Thoracic aorta (tissue), 2 donors: Measurements from ENCODE around the gene SS18L1. TPM values are rescaled to one million over a fixed set of nuclear protein-coding genes. Genes with fewer than 3 reads are reported as not detected.

ENCODE experiments used
- ATAC-seq: fragments of 150-250 bp; one replicate; pipeline ENCODE4 v1.8.0; 2017; ENCODE audit warnings: low read depth; ENCODE audit not compliant: insufficient number of reproducible peaks, low FRiP score
- DNase-seq: peaks from one replicate; pipeline ENCODE4 v3.0.0-alpha.2; 2020; ENCODE audit warnings: low spot score
- H3K27ac ChIP-seq, 2 donors: fragments of 200-600 bp; sonication (generic); 1 replicate in 1 of 2; 2 replicates in 1 of 2; pipeline ENCODE4 v1.5.1; 2016; ENCODE audit warnings: mild to moderate bottlenecking in 2 of 2, moderate library complexity in 2 of 2
- H3K27me3 ChIP-seq: fragments of 200-600 bp; sonication (generic); replicated peaks from 2 replicates; pipeline ENCODE4 v1.6.0; 2016; ENCODE audit warnings: mild to moderate bottlenecking; ENCODE audit not compliant: insufficient read depth
- H3K36me3 ChIP-seq: fragments of 200-600 bp; sonication (generic); one replicate; pipeline ENCODE4 v1.5.1; 2016
- H3K4me1 ChIP-seq, 2 donors: fragments of 200-600 bp; sonication (generic); 1 replicate in 1 of 2; 2 replicates in 1 of 2; pipeline versions ENCODE4 v1.5.1 to v1.6.0; 2016; ENCODE audit warnings: low read depth in 2 of 2, mild to moderate bottlenecking in 1 of 2; ENCODE audit not compliant: control insufficient read depth in 1 of 2
- H3K4me3 ChIP-seq: fragments of 200-600 bp; sonication (generic); 2 replicates; pipeline ENCODE4 v1.5.1; 2016; ENCODE audit warnings: mild to moderate bottlenecking
- H3K9me3 ChIP-seq: fragments of 200-600 bp; sonication (generic); 2 replicates; pipeline ENCODE4 v1.5.1; 2016
- CTCF ChIP-seq: fragments of 200-600 bp; sonication (generic); IDR thresholded peaks from one replicate; pipeline ENCODE4 v1.5.1; 2019; ENCODE audit warnings: antibody characterized with exemption
- total RNA-seq, 2 donors: library from RNA; depleted of rRNA; stranded (reverse); fragments of >200 nt; gene quantifications; one replicate each; pipeline versions ENCODE4 v1.1.0 to v1.2.3, GENCODE V29; 2016

Gene SS18L1
- total RNA-seq, 2 donors from 2014 or later: 10.7 to 21.7 TPM

- H3K27me3 ChIP-seq: no peaks in the 10 kb centered on the region
- H3K4me1 ChIP-seq: no peaks in the 10 kb centered on the region
- ATAC-seq: no peak
- H3K9me3 ChIP-seq: no peaks in the 10 kb centered on the region
- no peak overlapping the region for H3K27ac ChIP-seq
- DNase-seq: no peak
- no peak for TF ChIP-seq CTCF
- H3K4me3 ChIP-seq: no peak overlapping the region
- H3K36me3 ChIP-seq: no peaks in the 10 kb centered on the region
These were observed 87.1 kb downstream of the SS18L1 start for GRCh38 chr20:62230696-62231095.

GRCh38 chr20:62231292-62231691, 87.7 kb downstream of the SS18L1 start:
- TF ChIP-seq CTCF: no peak
- Histone ChIP-seq H3K4me1 (no peaks in the 10 kb centered on the region), H3K36me3 (no peaks in the 10 kb centered on the region), H3K27me3 (no peaks in the 10 kb centered on the region), H3K27ac (no peak overlapping the region), H3K9me3 (no peaks in the 10 kb centered on the region), H3K4me3 (no peak overlapping the region)
- ATAC-seq (no peak), DNase-seq (no peak)

Other genes with a start within 250 kb of the SS18L1 start
- 10 to 100 TPM; 10.4 to 11.0 TPM for gene TAF4, start 77.9 kb upstream of the SS18L1 start, total RNA-seq
- gene LSM14B, start 21.3 kb upstream of the SS18L1 start, total RNA-seq: 10 to 100 TPM; 11.4 to 38.7 TPM
- 100 to 1,000 TPM; 185 to 228 TPM for gene PSMA7, start 375 bp upstream of the SS18L1 start, total RNA-seq
- 10 to 100 TPM; 28.0 to 41.8 TPM for gene MTG2, start 39.3 kb downstream of the SS18L1 start, total RNA-seq
- gene HRH3, start 76.5 kb downstream of the SS18L1 start, total RNA-seq: not detected
- gene OSBPL2, start 94.8 kb downstream of the SS18L1 start, total RNA-seq: 10 to 100 TPM; 48.5 to 58.5 TPM
- 100 to 1,000 TPM in 1 of 2 donors, 10 to 100 TPM in 1; 98.8 to 113 TPM for gene ADRM1, start 159.2 kb downstream of the SS18L1 start, total RNA-seq
- gene LAMA5, start 223.5 kb downstream of the SS18L1 start, total RNA-seq: 100 to 1,000 TPM; 289 to 333 TPM
- 1,000 to 10,000 TPM; 1,025 to 2,724 TPM for gene RPS21, start 243.3 kb downstream of the SS18L1 start, total RNA-seq